Measurements from ENCODE around the gene SAMD1. TPM values are rescaled to one million over a fixed set of nuclear protein-coding genes. Genes with fewer than 3 reads are reported as not detected.

SAMD1 gene
- total and polyA plus RNA-seq, 2 of the 8 experiments (the other 6 are each of a cell fraction or from before 2014, with no cell fraction given), result 40.0 to 100 TPM

- Histone ChIP-seq H2BK120ac (replicated peaks; ENCODE audit: low read depth, low read length) (no peak overlapping the region), H3K4me2 (ENCODE audit: insufficient read depth in 1 of 2, low read depth in 2 of 2, low read length in 2 of 2) (no peak overlapping the region), H2AK5ac (ENCODE audit: low read depth, low read length) (no peak overlapping the region), H4K20me1 (replicated peaks in 1 of 2; ENCODE audit: control insufficient read depth in 1 of 2, insufficient read depth in 2 of 2, low read length in 2 of 2) (peaks cover 7 to 15% of the 10 kb centered on the region in 2 experiments), H3K79me1 (ENCODE audit: low read depth, low read length) (peaks cover 4% of the 10 kb centered on the region), H3K9ac (replicated peaks in 1 of 4; ENCODE audit: extremely low read depth in 1 of 4, low read depth in 3 of 4, low read length in 3 of 4) (no peak overlapping the region), H2BK20ac (ENCODE audit: low read length) (no peak overlapping the region), H2BK12ac (ENCODE audit: low read depth, low read length) (no peak overlapping the region), H2BK5ac (ENCODE audit: low read depth, low read length) (no peak overlapping the region), H3K4me3 (ENCODE audit: extremely low read depth in 1 of 4, insufficient read depth in 2 of 4, low read depth in 3 of 4, low read length in 4 of 4) (no peak overlapping the region), H3K23me2 (ENCODE audit: low read depth, low read length) (peaks cover 8% of the 10 kb centered on the region), H3K14ac (ENCODE audit: insufficient read length) (no peak overlapping the region), H3K4ac (replicated peaks; ENCODE audit: insufficient read length, low read depth, low read length) (no peak overlapping the region), H3K18ac (ENCODE audit: extremely low read depth, low read length) (no peak overlapping the region), H3K9me3 (ENCODE audit: insufficient read depth in 2 of 2, low read depth in 1 of 2, low read length in 1 of 2) (no peaks in the 10 kb centered on the region), H3K23ac (ENCODE audit: insufficient read length) (no peak overlapping the region), H3K27me3 (replicated peaks in 1 of 4; ENCODE audit: control insufficient read depth in 3 of 4, extremely low read depth in 1 of 4, insufficient read depth in 3 of 4, low read length in 3 of 4) (no peaks in the 10 kb centered on the region; a peak in 2 of 7 replicates), H3K4me1 (replicated peaks in 1 of 4; ENCODE audit: control insufficient read depth in 3 of 4, insufficient read depth in 4 of 4, low read length in 3 of 4) (peaks cover 11 to 35% (median 21%) of the 10 kb centered on the region in 4 experiments), H4K91ac (replicated peaks; ENCODE audit: insufficient read length, low read length) (no peak overlapping the region), H2BK15ac (ENCODE audit: low read length) (no peak overlapping the region), H2AFZ (ENCODE audit: low read length) (no peak overlapping the region), H3K27ac (ENCODE audit: low read depth, low read length) (no peak overlapping the region), H3K79me2 (ENCODE audit: control insufficient read depth in 1 of 2, insufficient read depth in 2 of 2, low read length in 2 of 2) (0 out of 4 replicates have a peak, but pooled peaks cover 0 to 3% of the 10 kb centered on the region in 2 experiments), H4K5ac (ENCODE audit: insufficient read length, low read depth, low read length) (no peak overlapping the region), H3K56ac (replicated peaks; ENCODE audit: insufficient read length, low read depth, low read length) (no peak overlapping the region), H3K36me3 (ENCODE audit: control insufficient read depth in 2 of 4, insufficient read depth in 4 of 4, low read length in 3 of 4) (0 out of 8 replicates have a peak, but pooled peaks cover 0 to under 1% (median 0%) of the 10 kb centered on the region in 4 experiments), H4K8ac (ENCODE audit: extremely low read depth, insufficient read depth, low read length) (no peak overlapping the region)
- peak in 1 of 2 experiments; percentile 85 for DNase-seq (ENCODE audit: low read depth in 1 of 2, low spot score in 2 of 2)
- FAIRE-seq, result no peak
- ChIA-PET POLR2A (ENCODE audit: partially characterized antibody) (interaction anchor here (0.6 to 4.2 kb wide), 7 partner anchors 9 to 151 kb away, joined by 3 to 24 read pairs (median 4); partner anchors contain the start of genes ASF1B and MISP3), CTCF (ENCODE audit: partially characterized antibody) (interaction anchor here (0.8 to 11.3 kb wide), 27 partner anchors 9 to 365 kb away, joined by 3 to 105 read pairs (median 5); partner anchors contain the start of genes ASF1B and C19orf67)
- 70% methylated on average over 9 of the region's 9 CpGs; no CpG with 5 or more reads in 1 of the 2 experiments for WGBS, 2 experiments (ENCODE audit: extremely low coverage in 1 of 2, insufficient coverage in 1 of 2, insufficient read length in 1 of 2, insufficient replicate concordance in 2 of 2, low coverage in 1 of 2, low lambda C conversion rate in 2 of 2, missing lambda C conversion rate in 1 of 2)
- peak; percentile 53 to 63 for TF ChIP-seq RAD21 (IDR thresholded peaks at IDR 0.05 in 1 of 2, conservative IDR thresholded peaks at IDR 0.05 in 1 of 2; ENCODE audit: low read depth in 2 of 2, low read length in 2 of 2)
These were observed 24.3 kb upstream of the SAMD1 start for GRCh38 chr19:14114854-14115253.
